GM19468 (cell line): ENCODE measurements around the gene FAM149B1.
"Not testable (repeated sequence)": the region's sequence is repeated elsewhere in the genome, so short reads cannot be mapped to it uniquely, and the experiment has no call there.

Experiments used
- ATAC-seq: cut with Tn5 transposase; IDR thresholded peaks from one replicate; pipeline ENCODE4 v1.9.1; 2021; ENCODE audit warnings: mild to moderate bottlenecking, moderate library complexity, moderate number of reproducible peaks; ENCODE audit not compliant: unreplicated experiment; ENCODE audit errors: extremely low read depth

Gene FAM149B1

DNA sequence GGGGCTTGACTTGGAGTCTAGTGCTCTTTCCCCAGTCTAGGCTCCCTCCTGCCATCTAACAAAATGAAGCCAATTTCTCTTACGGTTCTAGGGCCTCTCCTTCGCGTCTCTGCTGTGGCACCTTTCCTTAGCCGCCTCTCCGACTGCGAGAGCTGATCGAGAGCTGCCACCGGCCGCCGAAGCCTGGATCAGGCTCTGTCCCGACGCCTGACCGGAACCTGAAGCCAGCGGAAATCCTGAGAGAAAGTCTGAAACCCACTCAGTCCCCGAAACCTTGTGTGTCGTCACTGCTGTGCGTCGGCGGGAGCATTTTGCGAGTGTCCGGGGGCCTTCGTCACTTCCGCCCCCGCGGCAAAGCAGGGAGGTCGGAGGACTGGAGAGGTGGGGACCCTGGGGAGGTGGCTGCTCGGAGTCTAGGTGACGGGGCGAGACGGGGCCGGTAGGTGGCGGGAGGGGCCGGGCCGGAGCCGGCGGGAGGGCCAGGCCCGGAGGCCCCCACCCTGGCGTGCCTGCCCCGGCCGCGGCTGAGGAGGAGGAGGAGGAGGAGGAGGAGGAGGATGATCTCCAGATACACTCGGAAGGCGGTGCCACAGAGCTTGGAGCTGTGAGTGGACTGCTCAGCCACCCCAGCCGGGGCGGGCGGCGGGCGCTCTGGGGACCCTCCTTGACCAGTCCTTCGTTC lies at the start of gene FAM149B1, which contains the start of gene ECD:
Gene FAM149B1, plus strand, starts transcription at position 337 of the 682 bp plus-strand sequence. Its CDS starts 221 bp downstream, at position 558.
Gene ECD, minus strand, starts transcription at position 226 of the 682 bp plus-strand sequence. CDS start 4,071 bp downstream, outside the sequence.
- no peak for ATAC-seq

DNA sequence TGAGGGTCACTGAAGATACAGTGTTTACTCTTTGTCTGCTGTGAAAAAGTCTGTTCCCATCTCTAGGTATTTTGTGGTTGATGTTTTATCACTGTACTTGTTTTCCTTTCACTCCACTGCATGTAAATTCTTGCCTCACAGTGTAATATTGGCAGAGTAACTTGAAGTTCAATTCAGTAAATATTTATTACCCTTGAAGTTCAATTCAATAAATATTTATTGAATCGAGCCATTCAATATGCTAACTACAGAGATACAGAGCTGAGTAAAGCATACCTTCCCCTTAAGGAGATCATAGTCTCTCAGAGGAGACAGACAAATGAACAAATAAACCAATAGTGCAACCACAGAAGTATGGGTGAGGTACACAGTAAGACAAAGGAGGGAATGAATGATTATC lies 48.5 kb upstream of the FAM149B1 start:
- no peak for ATAC-seq

DNA sequence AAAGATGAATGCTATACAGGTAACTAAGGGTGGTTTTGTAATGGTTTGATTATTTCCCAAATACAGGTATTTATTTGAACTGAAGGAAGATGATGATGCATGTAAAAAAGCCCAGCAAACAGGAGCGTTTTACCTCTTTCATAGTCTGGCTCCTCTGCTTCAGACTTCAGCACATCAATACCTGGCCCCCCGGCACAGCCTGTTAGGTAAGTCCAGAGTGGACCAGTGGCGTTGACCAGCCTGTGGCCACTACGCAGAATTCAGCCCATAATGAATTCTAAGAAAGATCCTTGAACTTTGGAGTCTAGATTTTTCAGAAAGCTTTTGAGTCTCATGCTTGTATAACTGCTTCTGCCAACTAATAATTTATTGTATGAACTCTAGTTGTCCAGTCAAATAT lies 48.0 kb upstream of the FAM149B1 start:
- no peak for ATAC-seq

DNA sequence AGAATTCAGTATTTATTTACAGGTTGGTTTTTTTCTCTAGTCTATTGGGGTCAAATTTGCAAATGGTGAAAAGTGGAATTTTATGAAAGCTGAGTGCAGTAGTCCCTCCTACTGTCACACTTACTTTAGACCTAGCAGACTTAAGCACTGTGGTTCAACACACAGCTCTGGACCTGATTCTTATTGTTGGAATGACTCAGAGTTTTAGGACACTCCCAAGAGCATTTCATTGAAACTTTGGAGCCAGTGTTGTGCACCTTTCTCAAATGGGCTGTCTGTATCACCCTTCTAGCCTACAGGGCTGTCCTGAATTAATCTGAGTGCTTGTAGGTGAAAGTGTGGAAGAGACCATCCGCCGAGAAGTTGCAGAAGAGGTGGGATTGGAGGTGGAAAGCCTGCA lies 41.6 kb upstream of the FAM149B1 start:
- ATAC-seq: no peak

DNA sequence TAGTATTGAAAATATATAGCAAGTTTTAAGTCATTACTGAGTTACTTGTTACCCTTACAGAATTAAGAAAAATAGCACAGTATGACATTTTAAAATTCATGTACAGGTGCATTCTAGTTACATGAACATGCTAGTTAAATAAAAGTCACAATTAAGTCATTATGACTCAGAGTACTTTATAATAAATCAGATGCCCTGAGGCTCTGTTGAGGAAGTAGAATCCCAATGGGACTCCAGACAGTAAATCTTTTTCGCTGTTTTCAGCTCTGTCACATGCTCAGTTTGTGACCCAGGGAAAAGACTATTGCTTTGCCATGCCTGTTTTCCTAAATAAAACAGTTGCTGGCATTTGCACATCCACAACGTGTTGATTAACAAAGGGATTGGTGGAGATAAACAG lies 36.6 kb upstream of the FAM149B1 start:
- ATAC-seq: no peak

DNA sequence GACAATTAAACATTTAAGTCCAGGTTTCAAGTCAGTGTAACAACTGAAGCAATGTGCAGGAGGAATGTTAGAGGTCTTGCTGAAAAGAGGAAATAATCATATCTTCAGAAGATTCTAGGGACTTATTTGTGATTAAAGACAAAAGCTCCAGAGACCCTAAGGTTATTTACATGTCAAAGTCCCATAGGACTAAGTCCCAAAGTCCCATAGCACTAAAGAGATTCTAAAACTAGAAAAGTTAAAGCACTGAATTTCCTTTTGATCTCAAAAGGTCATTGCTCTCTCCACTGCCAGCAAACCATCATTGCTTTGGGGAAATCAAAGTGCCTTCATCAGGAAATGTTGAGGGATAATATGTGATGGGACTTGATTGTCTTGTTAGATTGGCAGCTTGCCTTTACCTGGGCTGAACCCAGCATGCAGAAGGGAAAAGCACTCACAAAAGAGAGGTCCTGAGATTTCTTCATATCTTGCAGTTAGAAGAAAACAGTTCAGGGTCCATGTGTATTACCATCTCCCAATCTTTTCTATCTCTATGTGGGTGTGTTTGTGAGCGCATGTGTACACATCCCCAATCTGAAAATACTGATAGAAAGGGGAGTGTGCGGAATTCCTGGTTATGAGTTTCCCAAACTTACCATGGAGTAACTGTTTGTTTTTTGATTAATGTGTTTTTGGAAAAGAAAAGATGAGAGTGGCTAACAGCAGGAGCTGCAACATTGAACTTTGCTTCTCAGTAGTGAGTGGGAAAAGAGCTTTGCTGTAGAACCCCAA lies 35.8 kb upstream of the FAM149B1 start:
- no peak for ATAC-seq

DNA sequence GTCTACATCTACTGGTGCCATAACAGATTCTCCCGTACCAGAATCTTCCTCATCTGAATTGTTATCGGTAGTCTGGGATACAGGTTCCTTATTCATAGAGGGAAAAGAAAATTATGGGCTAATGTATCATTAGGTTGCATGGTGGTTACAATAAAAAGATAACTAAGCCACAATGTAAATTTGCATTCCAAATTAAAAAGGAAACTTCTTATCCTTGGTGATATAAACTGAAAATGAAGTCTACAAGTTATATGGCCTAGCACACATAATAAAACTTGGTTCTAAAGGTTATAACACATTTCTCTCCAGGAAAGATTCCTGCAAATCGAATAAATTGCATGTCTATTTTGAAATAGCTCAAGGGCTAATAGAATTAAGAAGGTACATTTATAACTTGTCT lies 33.2 kb upstream of the FAM149B1 start:
- ATAC-seq: no peak

DNA sequence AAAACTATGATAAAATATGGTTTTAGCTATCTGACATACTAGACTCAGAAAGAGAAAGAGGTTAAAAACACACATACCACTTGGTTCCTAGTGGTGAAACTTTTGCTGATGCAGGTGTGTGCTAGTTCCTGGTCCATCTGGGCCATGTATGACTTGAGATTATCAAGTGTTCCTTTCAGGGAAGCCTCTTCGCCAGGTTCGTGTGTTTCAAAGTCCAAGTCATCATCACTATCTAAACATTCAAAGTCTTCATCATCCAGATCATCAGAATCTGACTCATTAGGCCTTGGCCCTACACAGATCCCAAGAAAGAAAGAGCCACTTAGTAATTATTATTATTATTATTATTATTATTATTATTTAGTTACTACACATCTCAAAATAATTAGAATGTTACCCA lies 31.3 kb upstream of the FAM149B1 start:
- no peak for ATAC-seq

DNA sequence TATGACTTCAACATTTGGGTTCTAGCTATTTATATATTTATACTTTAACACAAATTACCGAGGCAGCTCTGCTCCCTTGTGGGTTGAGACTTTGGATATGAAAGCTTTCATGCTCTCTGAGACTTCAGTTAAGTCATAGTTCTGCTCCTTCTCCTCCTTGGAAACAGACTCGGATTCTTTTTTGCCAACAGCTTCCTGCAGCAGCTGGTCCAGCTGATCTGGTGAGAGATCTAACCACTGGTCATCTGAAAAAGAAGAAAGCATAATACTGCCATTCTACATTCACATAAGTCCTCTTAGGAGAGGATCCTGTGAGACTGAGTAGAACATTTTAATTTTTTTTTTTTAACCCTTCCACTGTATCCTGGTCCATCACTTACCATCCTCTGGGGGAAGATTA lies 28.7 kb upstream of the FAM149B1 start:
- ATAC-seq: no peak

DNA sequence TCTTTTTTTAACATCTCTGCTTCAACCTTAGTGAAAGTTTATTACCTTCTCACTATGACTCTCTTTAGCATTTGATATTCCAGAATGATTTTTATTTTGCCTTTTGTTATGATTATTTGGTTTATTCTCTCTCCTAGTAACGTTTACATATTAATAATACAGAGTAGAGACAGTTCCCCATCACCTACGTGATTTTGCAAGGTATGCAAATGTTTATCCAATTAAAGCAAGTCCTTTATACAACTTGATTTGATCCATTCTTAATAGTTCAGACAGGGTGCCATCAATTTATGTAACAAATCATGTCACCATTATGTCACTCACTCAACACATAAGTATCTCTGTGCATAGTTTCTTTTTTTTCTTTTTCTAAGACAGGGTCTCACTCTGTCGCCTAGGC lies 26.3 kb upstream of the FAM149B1 start:
- ATAC-seq: no peak

DNA sequence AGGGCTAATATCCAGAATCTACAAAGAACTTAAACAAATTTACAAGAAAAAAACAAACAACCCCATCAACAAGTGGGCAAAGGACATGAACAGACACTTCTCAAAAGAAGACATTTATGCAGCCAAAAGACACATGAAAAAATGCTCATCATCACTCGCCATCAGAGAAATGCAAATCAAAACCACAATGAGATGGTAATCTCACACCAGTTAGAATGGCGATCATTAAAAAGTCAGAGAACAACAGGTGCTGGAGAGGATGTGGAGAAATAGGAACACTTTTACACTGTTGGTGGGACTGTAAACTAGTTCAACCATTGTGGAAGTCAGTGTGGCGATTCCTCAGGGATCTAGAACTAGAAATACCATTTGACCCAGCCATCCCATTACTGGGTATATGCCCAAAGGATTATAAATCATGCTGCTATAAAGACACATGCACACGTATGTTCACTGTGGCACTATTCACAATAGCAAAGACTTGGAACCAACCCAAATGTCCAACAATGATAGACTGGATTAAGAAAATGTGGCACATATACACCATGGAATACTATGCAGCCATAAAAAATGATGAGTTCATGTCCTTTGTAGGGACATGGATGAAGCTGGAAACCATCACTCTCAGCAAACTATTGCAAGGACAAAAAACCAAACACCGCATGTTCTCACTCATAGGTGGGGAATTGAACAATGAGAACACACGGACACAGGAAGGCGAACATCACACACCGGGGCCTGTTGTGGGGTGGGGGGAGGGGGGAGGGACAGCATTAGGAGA lies 17.1 kb upstream of the FAM149B1 start:
- ATAC-seq: not testable (repeated sequence)

DNA sequence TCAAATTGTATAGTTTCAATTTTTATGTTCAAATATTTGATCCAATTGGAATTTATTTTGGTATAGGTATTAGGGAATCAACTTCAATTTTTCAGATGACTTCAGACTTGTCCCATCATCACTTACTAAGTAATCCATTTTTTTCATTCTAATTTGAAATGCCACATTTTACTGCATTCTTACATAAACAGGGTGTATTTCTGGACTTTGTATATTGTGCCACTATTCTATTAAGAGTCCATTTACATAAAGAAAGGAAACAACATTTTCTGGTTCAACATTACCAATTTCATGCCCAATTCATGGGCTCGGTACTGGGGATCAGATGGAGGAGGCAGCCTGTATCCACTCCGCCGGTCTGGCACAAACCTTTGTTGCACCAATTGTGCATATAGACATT lies 15.9 kb upstream of the FAM149B1 start:
- no peak for ATAC-seq

DNA sequence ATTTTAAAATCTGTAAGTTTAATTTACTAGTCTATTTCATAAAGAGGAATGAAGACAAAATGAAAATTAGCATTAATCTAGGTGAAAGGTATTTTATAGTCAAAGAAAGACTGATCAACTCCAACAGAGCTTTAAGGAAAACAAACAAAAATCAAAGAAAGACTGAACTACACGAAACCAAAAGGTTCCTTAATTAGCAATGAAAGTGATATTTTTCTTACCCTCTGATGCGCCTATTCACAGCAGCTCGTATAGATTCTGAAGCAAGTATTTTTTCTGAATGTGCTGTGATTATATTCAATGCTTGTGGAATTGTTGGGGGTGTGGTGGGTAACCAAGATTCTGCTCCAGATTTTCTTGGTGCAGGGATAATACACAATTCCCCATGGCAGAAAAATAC lies 11.9 kb upstream of the FAM149B1 start:
- ATAC-seq: no peak

DNA sequence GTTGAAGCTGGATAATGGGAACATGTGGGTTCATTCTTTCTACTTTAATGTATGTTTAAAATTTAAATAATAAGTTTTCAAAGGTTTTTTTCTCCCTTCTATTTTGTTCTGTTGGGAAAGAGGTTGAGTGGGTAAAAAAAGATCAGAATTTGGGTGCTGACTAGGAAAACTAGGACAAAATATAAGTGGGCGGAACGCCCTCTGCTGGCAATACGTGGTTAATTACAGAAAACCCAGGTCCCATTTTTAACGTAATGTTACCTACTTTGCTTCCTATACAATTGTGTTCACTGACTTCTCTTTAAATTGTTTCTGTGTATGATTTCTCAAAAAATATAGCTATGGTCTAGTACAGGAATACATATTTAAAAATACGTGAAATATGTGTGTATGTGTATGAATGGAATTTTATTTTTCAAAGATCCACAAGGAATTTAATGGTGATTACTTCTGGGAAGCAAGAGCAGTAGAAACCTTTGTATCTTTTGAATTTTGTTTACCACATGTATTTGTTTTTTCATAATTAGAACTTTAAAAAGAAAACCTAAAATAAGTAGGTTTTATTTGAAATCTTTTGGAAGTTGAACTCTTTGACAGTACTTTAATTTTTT lies 8.8 kb upstream of the FAM149B1 start:
- no peak for ATAC-seq

DNA sequence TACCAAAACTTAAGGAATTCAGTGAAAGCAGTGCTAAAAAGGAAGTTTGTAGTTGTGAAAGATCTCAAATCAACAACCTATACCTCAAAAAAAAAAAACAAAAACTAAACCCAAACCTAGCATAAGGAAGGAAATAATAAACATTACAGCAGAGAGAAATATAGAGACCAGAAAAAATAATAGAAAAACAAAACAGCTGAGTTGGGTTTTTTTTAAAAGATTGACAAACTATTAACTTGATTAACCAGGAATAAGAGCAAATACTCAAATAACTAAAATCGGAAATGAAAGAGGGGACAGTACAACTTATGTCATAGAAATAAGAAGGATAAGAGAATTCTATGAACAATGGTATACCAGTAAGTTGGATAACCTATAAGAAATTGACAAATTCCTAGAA lies 6.8 kb upstream of the FAM149B1 start:
- no peak for ATAC-seq

DNA sequence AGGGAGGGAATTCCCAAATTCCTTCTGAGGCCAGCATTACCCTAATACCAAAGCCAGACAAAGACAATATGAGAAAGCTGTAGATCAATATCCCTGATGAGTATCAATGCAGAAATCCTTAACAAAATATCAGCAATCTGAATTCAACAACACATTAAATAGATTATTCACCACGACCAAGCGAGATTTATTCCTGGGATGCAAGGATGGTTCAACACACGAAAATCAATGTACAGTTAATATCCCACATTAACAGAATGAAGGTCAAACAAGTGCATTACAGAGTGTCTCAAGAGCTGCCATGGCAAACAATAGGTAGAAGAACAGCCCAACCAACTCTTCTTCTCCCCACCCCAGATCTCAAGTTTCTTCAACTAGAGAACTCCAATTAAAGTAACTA lies 6.3 kb upstream of the FAM149B1 start:
- ATAC-seq: no peak

DNA sequence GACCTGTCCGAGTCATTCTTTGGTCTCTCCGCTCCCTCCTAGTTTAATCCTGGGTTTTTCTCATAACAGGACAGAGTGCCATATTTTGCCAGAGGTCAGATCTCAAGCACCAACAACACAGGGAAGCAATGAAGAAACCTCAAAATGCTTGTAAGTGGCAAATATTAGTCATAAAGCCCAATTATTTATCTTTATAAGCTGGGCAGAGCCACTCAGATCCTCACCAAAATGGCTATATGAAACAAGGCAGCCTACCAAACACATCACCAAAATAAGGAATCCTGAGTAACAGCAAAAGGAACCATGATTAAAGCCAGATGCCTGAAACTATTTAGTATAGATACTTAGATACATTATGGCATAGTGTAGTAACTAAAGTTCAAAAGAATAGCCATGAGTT lies 4.8 kb upstream of the FAM149B1 start:
- ATAC-seq: no peak

DNA sequence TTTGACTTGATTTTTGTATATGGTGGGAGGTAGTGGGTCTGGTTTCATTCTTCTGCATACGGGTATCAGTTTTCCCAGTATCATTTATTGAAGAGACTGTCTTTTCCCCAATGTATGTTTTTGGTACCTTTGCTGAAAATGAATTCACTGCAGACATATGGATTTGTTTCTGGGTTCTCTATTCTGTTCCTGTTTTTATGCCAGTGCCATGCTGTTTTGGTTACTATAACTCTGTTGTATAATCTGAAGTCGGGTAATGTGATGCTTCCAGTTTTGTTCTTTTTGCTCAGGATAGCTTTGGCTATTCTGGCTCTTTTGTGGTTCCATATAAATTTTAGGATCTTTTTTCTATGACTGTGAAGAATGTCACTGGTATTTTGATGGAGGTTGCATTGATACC lies 947 bp upstream of the FAM149B1 start:
- ATAC-seq: no peak

DNA sequence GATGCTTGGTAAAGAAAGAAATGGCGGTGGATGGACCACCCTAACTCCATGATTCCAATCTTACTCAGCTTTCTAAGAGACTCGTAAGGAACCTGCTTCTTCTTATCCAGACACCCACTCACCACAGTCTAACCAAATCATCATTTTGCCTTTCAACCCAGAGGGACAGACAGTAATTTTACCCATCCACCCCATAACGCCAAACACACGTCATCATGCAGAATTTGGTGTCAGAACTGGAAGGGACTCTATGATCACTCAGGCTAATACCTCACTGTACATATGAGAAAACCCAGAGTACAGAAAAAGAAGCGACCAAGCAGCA lies 499 bp upstream of the FAM149B1 start:
- no peak for ATAC-seq

DNA sequence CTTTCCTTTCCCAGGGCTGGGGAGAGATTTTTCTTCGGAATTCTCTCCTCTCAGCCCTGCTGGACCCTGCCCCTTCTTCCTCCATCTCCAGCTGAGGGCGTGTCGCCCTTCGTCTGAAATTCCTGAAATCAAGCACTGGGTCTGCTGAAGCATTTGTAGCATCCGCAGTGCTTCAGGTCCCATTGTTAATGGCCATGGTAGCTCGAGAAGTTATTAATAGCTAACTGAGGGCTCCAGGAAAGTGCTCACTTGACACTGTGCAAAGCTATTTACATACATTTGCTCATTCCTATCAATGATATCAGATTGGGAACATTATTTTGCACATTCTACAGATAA lies 515 bp downstream of the FAM149B1 start:
- ATAC-seq: no peak

DNA sequence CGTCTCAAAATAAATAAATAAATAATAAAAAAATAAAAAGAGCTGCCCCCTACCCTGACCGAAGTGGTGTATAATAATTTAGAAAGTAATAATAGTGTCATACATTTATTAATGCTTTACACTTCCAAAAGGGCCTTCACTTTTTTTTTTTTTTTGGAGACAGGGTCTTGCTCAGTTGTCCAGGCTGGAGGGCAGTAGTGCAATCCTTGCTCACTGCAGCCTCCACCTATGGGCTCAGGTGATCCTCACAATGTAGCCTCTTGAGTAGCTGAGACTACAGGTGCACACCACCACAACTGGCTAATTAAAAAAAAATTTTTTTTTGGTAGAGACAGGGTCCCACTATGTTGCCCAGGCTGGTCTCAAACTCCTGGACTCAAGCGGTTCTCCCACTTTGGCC lies 1.4 kb downstream of the FAM149B1 start:
- ATAC-seq: no peak
